ENCODE results near the gene H2BK1.

H2BK1 gene

GRCh38 chr7:151243408-151244195 is 33.3 kb upstream of the H2BK1 start:
- H2AK5ac ChIP-seq (ENCODE audit: low read length), result no peak overlapping the region
- no peak overlapping the region for H4K8ac ChIP-seq (ENCODE audit: low read depth, low read length)
- no peak overlapping the region for H3K27ac ChIP-seq (ENCODE audit: low read depth, low read length)
- no CpG with 5 or more reads among the region's 17 CpGs for WGBS (ENCODE audit: extremely low coverage, insufficient coverage, low lambda C conversion rate)
- no peak overlapping the region for H4K5ac ChIP-seq (ENCODE audit: low read length)
- no peak overlapping the region for H3K9ac ChIP-seq (ENCODE audit: low read length)
- no peak overlapping the region for H2BK15ac ChIP-seq (replicated peaks; ENCODE audit: low read depth)
- H2BK5ac ChIP-seq (ENCODE audit: low read length), result no peak overlapping the region
- peaks cover 9% of the 10 kb centered on the region for H3K4me1 ChIP-seq (ENCODE audit: control insufficient read depth, low read depth, low read length)
- no peak overlapping the region for H3K4me2 ChIP-seq (ENCODE audit: low read length)
- no peaks in the 10 kb centered on the region for H3K79me2 ChIP-seq (ENCODE audit: control insufficient read depth, insufficient read depth, low read length)
- no peak for DNase-seq
- H3K4me3 ChIP-seq (ENCODE audit: low read length), result no peak overlapping the region
- H3K18ac ChIP-seq (ENCODE audit: low read length), result no peak overlapping the region
- H3K79me1 ChIP-seq (ENCODE audit: low read length), result no peaks in the 10 kb centered on the region
- no peak overlapping the region for H2BK120ac ChIP-seq (ENCODE audit: low read depth, low read length)
- H3K27me3 ChIP-seq (ENCODE audit: insufficient read depth, low read length, poor library complexity), result peaks cover 2% of the 10 kb centered on the region
- peaks cover 1% of the 10 kb centered on the region for H3K36me3 ChIP-seq (ENCODE audit: control insufficient read depth, insufficient read depth, low read length)
- H3K56ac ChIP-seq (ENCODE audit: low read length), result no peak overlapping the region
- no peak overlapping the region for H3K23ac ChIP-seq (ENCODE audit: low read length)
- H3K4ac ChIP-seq (ENCODE audit: low read depth, low read length), result no peak overlapping the region

- no peak overlapping the region for H3K23ac ChIP-seq (ENCODE audit: low read length)
- no peak overlapping the region for H3K4me2 ChIP-seq (ENCODE audit: low read length)
- no peaks in the 10 kb centered on the region for H3K79me2 ChIP-seq (ENCODE audit: control insufficient read depth, insufficient read depth, low read length)
- no peak overlapping the region for H3K18ac ChIP-seq (ENCODE audit: low read length)
- no peak overlapping the region for H3K27ac ChIP-seq (ENCODE audit: low read depth, low read length)
- no peak overlapping the region for H4K8ac ChIP-seq (ENCODE audit: low read depth, low read length)
- no peak overlapping the region for H2BK15ac ChIP-seq (replicated peaks; ENCODE audit: low read depth)
- peaks cover 2% of the 10 kb centered on the region for H3K27me3 ChIP-seq (ENCODE audit: insufficient read depth, low read length, poor library complexity)
- H3K4me1 ChIP-seq (ENCODE audit: control insufficient read depth, low read depth, low read length), result peaks cover 9% of the 10 kb centered on the region
- no peak overlapping the region for H2AK5ac ChIP-seq (ENCODE audit: low read length)
- peaks cover 1% of the 10 kb centered on the region for H3K36me3 ChIP-seq (ENCODE audit: control insufficient read depth, insufficient read depth, low read length)
- no peak overlapping the region for H2BK5ac ChIP-seq (ENCODE audit: low read length)
- H3K4me3 ChIP-seq (ENCODE audit: low read length), result no peak overlapping the region
- H3K4ac ChIP-seq (ENCODE audit: low read depth, low read length), result no peak overlapping the region
- DNase-seq, result no peak
- no peaks in the 10 kb centered on the region for H3K79me1 ChIP-seq (ENCODE audit: low read length)
- H3K56ac ChIP-seq (ENCODE audit: low read length), result no peak overlapping the region
- no peak overlapping the region for H2BK120ac ChIP-seq (ENCODE audit: low read depth, low read length)
- H4K5ac ChIP-seq (ENCODE audit: low read length), result no peak overlapping the region
- H3K9ac ChIP-seq (ENCODE audit: low read length), result no peak overlapping the region
- WGBS (ENCODE audit: extremely low coverage, insufficient coverage, low lambda C conversion rate), result no CpG with 5 or more reads among the region's 2 CpGs
Measured at GRCh38 chr7:151243045-151243349, 32.7 kb upstream of the H2BK1 start.

DNA sequence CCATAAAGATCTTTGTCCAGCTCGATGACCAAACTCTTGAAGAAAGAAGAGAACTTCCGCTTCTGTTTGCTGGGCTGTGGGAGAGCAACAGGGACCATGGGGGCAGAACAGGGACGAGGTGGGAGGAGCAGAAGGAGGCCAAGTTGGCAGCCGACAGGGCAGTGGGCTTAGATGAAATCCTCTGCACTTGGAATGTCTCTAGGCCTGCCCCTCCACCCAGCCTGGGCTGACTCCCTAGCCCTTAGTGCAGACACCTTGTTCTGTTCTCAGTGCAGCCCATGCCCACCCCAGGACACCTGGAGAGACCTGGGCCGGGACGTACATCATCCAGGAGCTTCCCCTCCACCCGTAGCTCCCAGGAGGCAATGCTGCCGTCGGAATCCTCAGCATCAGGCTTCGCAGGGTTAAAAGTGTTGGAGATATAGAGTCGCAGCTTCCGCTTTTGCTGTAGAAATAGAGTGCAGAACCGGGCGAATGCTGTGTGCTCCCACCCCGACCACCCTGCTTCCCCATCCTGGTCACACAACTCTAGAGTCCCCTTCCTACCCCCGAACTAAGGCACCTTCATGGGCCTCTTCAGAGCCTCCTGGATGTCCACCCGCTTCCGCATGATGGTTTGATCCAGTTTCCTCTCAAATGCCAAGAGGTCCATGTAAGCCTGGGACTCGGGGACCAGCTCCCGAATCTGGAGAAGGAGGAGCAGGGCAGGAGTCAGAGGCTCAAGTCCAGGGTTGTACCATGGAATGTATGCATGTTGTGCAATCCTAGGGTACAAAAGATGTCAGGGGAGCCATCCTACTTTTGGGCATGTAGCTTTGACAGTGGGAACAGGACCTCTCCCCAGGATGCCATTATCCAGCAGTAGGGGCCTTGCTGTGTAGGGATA is 32.1 kb upstream of the H2BK1 start:
- no peak overlapping the region for H2AK5ac ChIP-seq (ENCODE audit: low read length)
- H3K23ac ChIP-seq (ENCODE audit: low read length), result no peak overlapping the region
- WGBS (ENCODE audit: extremely low coverage, insufficient coverage, low lambda C conversion rate), result no CpG with 5 or more reads among the region's 20 CpGs
- no peaks in the 10 kb centered on the region for H3K79me2 ChIP-seq (ENCODE audit: control insufficient read depth, insufficient read depth, low read length)
- H3K4ac ChIP-seq (ENCODE audit: low read depth, low read length), result no peak overlapping the region
- no peak overlapping the region for H3K4me2 ChIP-seq (ENCODE audit: low read length)
- H3K36me3 ChIP-seq (ENCODE audit: control insufficient read depth, insufficient read depth, low read length), result peaks cover 1% of the 10 kb centered on the region
- no peak overlapping the region for H4K8ac ChIP-seq (ENCODE audit: low read depth, low read length)
- no peak overlapping the region for H3K27ac ChIP-seq (ENCODE audit: low read depth, low read length)
- H3K56ac ChIP-seq (ENCODE audit: low read length), result no peak overlapping the region
- no peak overlapping the region for H2BK5ac ChIP-seq (ENCODE audit: low read length)
- H3K27me3 ChIP-seq (ENCODE audit: insufficient read depth, low read length, poor library complexity), result peaks cover 2% of the 10 kb centered on the region
- no peak overlapping the region for H3K18ac ChIP-seq (ENCODE audit: low read length)
- H3K79me1 ChIP-seq (ENCODE audit: low read length), result no peaks in the 10 kb centered on the region
- H3K9ac ChIP-seq (ENCODE audit: low read length), result no peak overlapping the region
- peaks cover 7% of the 10 kb centered on the region for H3K4me1 ChIP-seq (ENCODE audit: control insufficient read depth, low read depth, low read length)
- no peak overlapping the region for H3K4me3 ChIP-seq (ENCODE audit: low read length)
- no peak for DNase-seq
- no peak overlapping the region for H2BK120ac ChIP-seq (ENCODE audit: low read depth, low read length)
- no peak overlapping the region for H2BK15ac ChIP-seq (replicated peaks; ENCODE audit: low read depth)
- no peak overlapping the region for H4K5ac ChIP-seq (ENCODE audit: low read length)

GRCh38 chr7:151241755-151242096 is 31.4 kb upstream of the H2BK1 start:
- H3K36me3 ChIP-seq (ENCODE audit: control insufficient read depth, insufficient read depth, low read length), result peaks cover 1% of the 10 kb centered on the region
- H3K79me2 ChIP-seq (ENCODE audit: control insufficient read depth, insufficient read depth, low read length), result no peaks in the 10 kb centered on the region
- no peak overlapping the region for H3K9ac ChIP-seq (ENCODE audit: low read length)
- H3K4me3 ChIP-seq (ENCODE audit: low read length), result no peak overlapping the region
- no peak overlapping the region for H3K27ac ChIP-seq (ENCODE audit: low read depth, low read length)
- no peak overlapping the region for H3K23ac ChIP-seq (ENCODE audit: low read length)
- H2BK5ac ChIP-seq (ENCODE audit: low read length), result no peak overlapping the region
- H3K27me3 ChIP-seq (ENCODE audit: insufficient read depth, low read length, poor library complexity), result peaks cover 2% of the 10 kb centered on the region
- no peak for DNase-seq
- H4K8ac ChIP-seq (ENCODE audit: low read depth, low read length), result no peak overlapping the region
- no peak overlapping the region for H3K4ac ChIP-seq (ENCODE audit: low read depth, low read length)
- no peak overlapping the region for H2BK15ac ChIP-seq (replicated peaks; ENCODE audit: low read depth)
- H4K5ac ChIP-seq (ENCODE audit: low read length), result no peak overlapping the region
- H3K4me1 ChIP-seq (ENCODE audit: control insufficient read depth, low read depth, low read length), result peaks cover 7% of the 10 kb centered on the region
- no peaks in the 10 kb centered on the region for H3K79me1 ChIP-seq (ENCODE audit: low read length)
- H3K18ac ChIP-seq (ENCODE audit: low read length), result no peak overlapping the region
- H3K56ac ChIP-seq (ENCODE audit: low read length), result no peak overlapping the region
- no peak overlapping the region for H3K4me2 ChIP-seq (ENCODE audit: low read length)
- no peak overlapping the region for H2BK120ac ChIP-seq (ENCODE audit: low read depth, low read length)
- no CpG with 5 or more reads among the region's 9 CpGs for WGBS (ENCODE audit: extremely low coverage, insufficient coverage, low lambda C conversion rate)
- no peak overlapping the region for H2AK5ac ChIP-seq (ENCODE audit: low read length)

DNA sequence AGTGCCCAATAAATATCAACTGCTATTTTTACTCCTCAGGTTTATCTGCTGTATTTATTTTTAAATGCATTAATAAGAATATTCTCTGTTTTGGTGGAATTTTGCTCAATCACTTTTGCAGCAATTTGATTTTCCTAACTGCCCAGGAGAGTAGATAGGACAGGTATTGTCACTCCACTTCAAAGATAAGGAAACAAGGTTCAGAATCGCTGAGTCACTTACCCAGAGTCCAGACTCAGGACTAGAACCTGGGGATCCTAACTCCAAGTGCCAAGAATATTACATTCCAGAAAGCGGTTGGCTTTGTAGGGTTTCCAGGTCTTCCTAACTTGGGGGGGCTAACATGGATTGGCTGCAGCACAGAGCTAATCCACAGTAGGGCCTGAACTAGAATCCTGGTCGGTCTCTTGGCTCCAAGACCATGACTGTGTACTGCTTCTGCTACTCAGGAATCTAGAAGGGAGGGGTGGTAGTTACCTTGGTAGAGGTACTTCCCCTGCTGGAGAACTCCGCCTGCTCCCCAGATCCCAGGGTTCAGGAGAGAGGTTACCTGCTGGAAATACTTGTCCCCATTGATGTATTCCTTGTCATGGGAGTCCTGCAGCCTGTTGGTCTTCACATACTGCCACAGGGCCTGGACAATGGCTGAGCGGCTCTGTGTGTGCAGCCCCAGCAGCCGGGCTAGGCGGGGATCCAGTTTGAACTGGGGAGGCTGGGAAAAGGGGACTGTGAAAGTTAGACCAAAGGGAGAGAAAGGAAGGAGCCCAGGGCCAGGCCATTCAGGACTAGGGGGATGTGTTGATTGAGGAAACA is 30.9 kb upstream of the H2BK1 start:
- no peak overlapping the region for H3K56ac ChIP-seq (ENCODE audit: low read length)
- no peak overlapping the region for H3K23ac ChIP-seq (ENCODE audit: low read length)
- no peak overlapping the region for H2BK5ac ChIP-seq (ENCODE audit: low read length)
- no peak overlapping the region for H3K4me2 ChIP-seq (ENCODE audit: low read length)
- H4K8ac ChIP-seq (ENCODE audit: low read depth, low read length), result no peak overlapping the region
- peaks cover 2% of the 10 kb centered on the region for H3K27me3 ChIP-seq (ENCODE audit: insufficient read depth, low read length, poor library complexity)
- H3K27ac ChIP-seq (ENCODE audit: low read depth, low read length), result no peak overlapping the region
- no peak overlapping the region for H2BK120ac ChIP-seq (ENCODE audit: low read depth, low read length)
- H3K18ac ChIP-seq (ENCODE audit: low read length), result no peak overlapping the region
- H2BK15ac ChIP-seq (replicated peaks; ENCODE audit: low read depth), result no peak overlapping the region
- H3K4me3 ChIP-seq (ENCODE audit: low read length), result no peak overlapping the region
- no peak overlapping the region for H3K4ac ChIP-seq (ENCODE audit: low read depth, low read length)
- peaks cover 3% of the 10 kb centered on the region for H3K4me1 ChIP-seq (ENCODE audit: control insufficient read depth, low read depth, low read length)
- H3K79me1 ChIP-seq (ENCODE audit: low read length), result no peaks in the 10 kb centered on the region
- no peaks in the 10 kb centered on the region for H3K79me2 ChIP-seq (ENCODE audit: control insufficient read depth, insufficient read depth, low read length)
- no peak overlapping the region for H3K9ac ChIP-seq (ENCODE audit: low read length)
- H2AK5ac ChIP-seq (ENCODE audit: low read length), result no peak overlapping the region
- no peak for DNase-seq
- no CpG with 5 or more reads among the region's 7 CpGs for WGBS (ENCODE audit: extremely low coverage, insufficient coverage, low lambda C conversion rate)
- H4K5ac ChIP-seq (ENCODE audit: low read length), result no peak overlapping the region
- H3K36me3 ChIP-seq (ENCODE audit: control insufficient read depth, insufficient read depth, low read length), result peaks cover 1% of the 10 kb centered on the region
